SK-N-SH (cell line): ENCODE measurements around the gene MICAL1.

Experiments
- CTCF ChIP-seq: fragments of 200-600 bp; sonication (generic); IDR thresholded peaks from 2 replicates; pipeline ENCODE4 v1.6.1; 2017; ENCODE audit warnings: antibody characterized with exemption, mild to moderate bottlenecking, moderate library complexity
- EP300 ChIP-seq, 2 experiments: IDR thresholded peaks; 2 replicates each; pipeline versions ENCODE4 v1.4.0 to v1.6.1; 2012; ENCODE audit warnings: borderline replicate concordance in 1 of 2, low read depth in 1 of 2, low read length in 1 of 2
- EZH2phosphoT487 ChIP-seq: fragments of 200-600 bp; sonication (generic); IDR thresholded peaks from 2 replicates; pipeline ENCODE4 v1.6.1; 2017; ENCODE audit warnings: low read depth, mixed run types, mild to moderate bottlenecking, antibody characterized with exemption, moderate library complexity, borderline replicate concordance
- GATA2 ChIP-seq: sonication (generic); formaldehyde crosslinking; IDR thresholded peaks from 2 replicates; pipeline ENCODE4 v1.5.0; 2020; ENCODE audit warnings: mild to moderate bottlenecking, missing genetic modification reagents
- MAX ChIP-seq: IDR thresholded peaks from 2 replicates; pipeline ENCODE4 v1.4.0; 2012; ENCODE audit warnings: low read depth
- MXI1 ChIP-seq: IDR thresholded peaks from 2 replicates; pipeline ENCODE4 v1.6.1; 2012; ENCODE audit warnings: mild to moderate bottlenecking, low read depth, low read length, improper control_type of control experiment
- POLR2AphosphoS5 ChIP-seq: IDR thresholded peaks from 2 replicates; pipeline ENCODE4 v1.6.1; 2012; ENCODE audit warnings: low read depth, low read length
- RAD21 ChIP-seq: IDR thresholded peaks from 2 replicates; pipeline ENCODE4 v1.6.1; 2012; ENCODE audit warnings: mild to moderate bottlenecking, low read length
- SIN3A ChIP-seq: IDR thresholded peaks from 2 replicates; pipeline ENCODE4 v1.6.1; 2012; ENCODE audit warnings: low read depth, mild to moderate bottlenecking, low read length, moderate library complexity, borderline replicate concordance
- SMC3 ChIP-seq: IDR thresholded peaks from 2 replicates; pipeline ENCODE4 v1.6.1; 2012; ENCODE audit warnings: low read depth, low read length, improper control_type of control experiment

GRCh38 chr6:109477725-109478124 is 22.2 kb upstream of the MICAL1 start:
- TF ChIP-seq POLR2AphosphoS5 (no peak), SIN3A (no peak), CTCF (no peak), MXI1 (no peak), EZH2phosphoT487 (no peak), GATA2 (CRISPR knock-in tag) (no peak), MAX (no peak), SMC3 (no peak), EP300 (IDR thresholded peaks at IDR 0.05; ENCODE audit: borderline replicate concordance in 1 of 2, low read depth in 1 of 2, low read length in 1 of 2) (no peak), RAD21 (no peak)
